ENCODE results near the gene IGFBP6. TPM values are rescaled to one million over a fixed set of nuclear protein-coding genes. Genes with fewer than 3 reads are reported as not detected.

Gene IGFBP6
- total RNA-seq, 1 experiment from 2014 or later, result 4.2 TPM

GRCh38 chr12:53127169-53127568 lies 29.7 kb downstream of the IGFBP6 start:
- H3K79me2 ChIP-seq (ENCODE audit: insufficient read depth, low read length), result no peaks in the 10 kb centered on the region
- H4K20me1 ChIP-seq (ENCODE audit: control insufficient read depth, insufficient read depth, insufficient read length), result no peaks in the 10 kb centered on the region
- H3K23me2 ChIP-seq (ENCODE audit: insufficient read length, low read depth, low read length, poor library complexity, severe bottlenecking), result no peaks in the 10 kb centered on the region
- no peak overlapping the region for H4K8ac ChIP-seq (replicated peaks; ENCODE audit: insufficient read length, low read depth, low read length)
- H3K27me3 ChIP-seq (ENCODE audit: insufficient read depth, low read length), result no peaks in the 10 kb centered on the region
- H4K91ac ChIP-seq (ENCODE audit: insufficient read length, low read depth, low read length), result no peak overlapping the region
- no peak overlapping the region for H2AFZ ChIP-seq (ENCODE audit: low read length)
- TF ChIP-seq CTCF (conservative IDR thresholded peaks at IDR 0.05), result no peak
- no peaks in the 10 kb centered on the region for H3K36me3 Mint-ChIP-seq (ENCODE audit: insufficient read depth in 1 of 3, low read depth in 3 of 3)
- no peaks in the 10 kb centered on the region for H3K4me1 Mint-ChIP-seq
- no peak overlapping the region for H3K4me2 ChIP-seq (ENCODE audit: insufficient read depth, insufficient read length, low read length)
- no peak overlapping the region for H4K5ac ChIP-seq (ENCODE audit: insufficient read length, low read depth, low read length)
- no peak overlapping the region for H2BK20ac ChIP-seq (ENCODE audit: low read depth, low read length, poor library complexity, severe bottlenecking)
- H2BK15ac ChIP-seq (ENCODE audit: low read depth, low read length), result no peak overlapping the region
- H3K56ac ChIP-seq (ENCODE audit: insufficient read length, low read depth, low read length), result no peak overlapping the region
- no peak overlapping the region for H2AK5ac ChIP-seq (ENCODE audit: insufficient read length, low read length)
- no peak overlapping the region for H3T11ph ChIP-seq (ENCODE audit: low read length)
- no peaks in the 10 kb centered on the region for H3K4me1 ChIP-seq (ENCODE audit: insufficient read depth, low read length)
- H3K4me3 Mint-ChIP-seq, result no peak overlapping the region
- H3K27me3 Mint-ChIP-seq (ENCODE audit: low read depth), result peaks cover 70% of the 10 kb centered on the region
- no peak overlapping the region for H3K27ac ChIP-seq (ENCODE audit: insufficient read length, low read depth, low read length)
- H3K9me3 Mint-ChIP-seq, result peaks cover 0 to 4% of the 10 kb centered on the region in 2 experiments; a peak in 1 of 5 replicates
- H3K4ac ChIP-seq (ENCODE audit: low read depth, low read length), result no peak overlapping the region
- no peak overlapping the region for H3K23ac ChIP-seq (ENCODE audit: insufficient read length, low read depth, low read length)
- WGBS (ENCODE audit: extremely low coverage, insufficient read length, low lambda C conversion rate), result no CpG with 5 or more reads among the region's 1 CpG
- no peak overlapping the region for H2BK120ac ChIP-seq (ENCODE audit: low read depth, low read length, poor library complexity, severe bottlenecking)
- H3K9me3 ChIP-seq (ENCODE audit: control insufficient read depth, low read depth, low read length), result no peaks in the 10 kb centered on the region
- H3K27ac Mint-ChIP-seq, result no peak overlapping the region
- H3K79me1 ChIP-seq (ENCODE audit: insufficient read depth, low read depth, low read length, poor library complexity, severe bottlenecking), result no peaks in the 10 kb centered on the region
- H3K14ac ChIP-seq (ENCODE audit: insufficient read depth, low read length), result no peak overlapping the region
- H2BK12ac ChIP-seq (ENCODE audit: insufficient read length, low read depth, low read length), result no peak overlapping the region
- H3K9ac ChIP-seq (ENCODE audit: extremely low read depth, insufficient read length, low read length), result no peak overlapping the region
- no peak overlapping the region for H3K18ac ChIP-seq (ENCODE audit: insufficient read length, low read depth, low read length)
- no peak for DNase-seq
- H2BK5ac ChIP-seq (ENCODE audit: insufficient read length, low read length), result no peak overlapping the region
